GM12878 (cell line): ENCODE data around the gene GPR31. TPM values are rescaled to one million over a fixed set of nuclear protein-coding genes. Genes with fewer than 3 reads are reported as not detected.

Experiments used
- ATAC-seq: fragments of 200-7000 bp; cut with Tn5 transposase; 3 replicates; pipeline ENCODE4 v1.9.1; 2020; ENCODE audit warnings: mild to moderate bottlenecking, moderate library complexity
- BruUV-seq: library from RNA; stranded (reverse); fragments of 400-500 nt; replicated peaks from 2 replicates; lab custom pipeline; 2021; lab: Mats Ljungman, UMichigan
- CTCF ChIA-PET: fragments of 300-600 bp; sonication (Branson Sonifier 250); formaldehyde crosslinking; extraction: SDS; loops from one replicate; lab custom pipeline; 2021; ENCODE audit warnings: inconsistent platforms; lab: Yijun Ruan, JAX
- POLR2A ChIA-PET: fragments of 350-600 bp; formaldehyde crosslinking; extraction: SDS; loops from one replicate; lab custom pipeline; 2021; ENCODE audit warnings: inconsistent platforms; lab: Charles Lee
- RAD21 ChIA-PET: fragments of 300-600 bp; sonication (Branson Sonifier 250); formaldehyde crosslinking; loops from one replicate; lab custom pipeline; 2023; ENCODE audit warnings: antibody characterized with exemption; ENCODE audit not compliant: unreplicated experiment; lab: Charles Lee
- SMC1A ChIA-PET: fragments of 300-600 bp; sonication (Branson Sonifier 250); formaldehyde crosslinking; loops from one replicate; lab custom pipeline; 2023; ENCODE audit not compliant: unreplicated experiment, uncharacterized antibody; lab: Charles Lee
- DNase-seq: peaks from one replicate; pipeline ENCODE4 v3.0.0-alpha.2; 2011; ENCODE audit warnings: low read depth, low spot score
- FAIRE-seq: peaks from 3 replicates; lab custom pipeline; 2011; peaks lifted over from hg19 to GRCh38; lab: Jason Lieb, UNC
- H2AFZ ChIP-seq: 2 replicates; pipeline ENCODE4 v1.6.0; 2011; ENCODE audit warnings: low read depth, low read length, control low read depth; ENCODE audit not compliant: control insufficient read depth
- H3K27ac ChIP-seq: 2 replicates; pipeline ENCODE4 v1.5.1; 2011; ENCODE audit warnings: control low read depth; ENCODE audit not compliant: control insufficient read depth, insufficient read depth
- H3K27me3 ChIP-seq, 2 experiments: replicated peaks in 1 of 2; 2 replicates each; pipeline versions ENCODE4 v1.6.0 to v1.6.1; 2011; ENCODE audit warnings: low read length in 1 of 2; ENCODE audit not compliant: control insufficient read depth in 2 of 2, insufficient read depth in 2 of 2
- H3K36me3 ChIP-seq, 2 experiments: 2 replicates each; pipeline ENCODE4 v1.5.1; 2011; ENCODE audit warnings: low read length in 1 of 2; ENCODE audit not compliant: control insufficient read depth in 2 of 2, insufficient read depth in 2 of 2
- H3K4me1 ChIP-seq: 2 replicates; pipeline ENCODE4 v1.6.1; 2011; ENCODE audit warnings: mild to moderate bottlenecking, low read length, moderate library complexity, mixed read lengths; ENCODE audit not compliant: control insufficient read depth, insufficient read depth
- H3K4me2 ChIP-seq: 2 replicates; pipeline ENCODE4 v1.6.0; 2011; ENCODE audit warnings: control low read depth; ENCODE audit not compliant: control insufficient read depth, insufficient read depth
- H3K4me3 ChIP-seq: fragments of 200-600 bp; sonication (generic); 2 replicates; pipeline ENCODE4 v1.5.1; 2016
- H3K79me2 ChIP-seq: 2 replicates; pipeline ENCODE4 v1.6.0; 2011; ENCODE audit warnings: low read length; ENCODE audit not compliant: control insufficient read depth, insufficient read depth
- H3K9ac ChIP-seq: 2 replicates; pipeline ENCODE4 v1.8.0; 2011; ENCODE audit warnings: low read length, control low read depth, mixed read lengths; ENCODE audit not compliant: control insufficient read depth, insufficient read depth
- H3K9me3 ChIP-seq: replicated peaks from 3 replicates; pipeline ENCODE4 v1.5.1; 2011; ENCODE audit warnings: mild to moderate bottlenecking, low read length; ENCODE audit not compliant: control insufficient read depth, insufficient read depth
- H4K20me1 ChIP-seq: 2 replicates; pipeline ENCODE4 v1.6.0; 2011; ENCODE audit not compliant: control insufficient read depth, insufficient read depth
- CBX5 ChIP-seq: sonication (generic); IDR thresholded peaks from 2 replicates; pipeline ENCODE4 v1.6.1; 2016; ENCODE audit warnings: low read depth, moderate library complexity, mild to moderate bottlenecking, inconsistent platforms
- HSF1 ChIP-seq: fragments of 150-350 bp; IDR thresholded peaks from 2 replicates; pipeline ENCODE4 v1.6.1; 2014; ENCODE audit warnings: mild to moderate bottlenecking, low read depth, low read length
- IKZF1 ChIP-seq: fragments of 450-650 bp; conservative IDR thresholded peaks from 2 replicates; pipeline ENCODE4 v1.6.1; 2017; ENCODE audit warnings: antibody characterized with exemption, mild to moderate bottlenecking
- IKZF2 ChIP-seq, 2 experiments: fragments of 450-650 bp; IDR thresholded peaks; 2 replicates each; pipeline ENCODE4 v1.6.1; 2017; ENCODE audit warnings: mild to moderate bottlenecking in 2 of 2, moderate library complexity in 2 of 2
- KLF5 ChIP-seq: fragments of 450-650 bp; IDR thresholded peaks from 2 replicates; pipeline ENCODE4 v1.6.1; 2014; ENCODE audit warnings: mild to moderate bottlenecking; ENCODE audit not compliant: partially characterized antibody
- PAX5 ChIP-seq: IDR thresholded peaks from 2 replicates; pipeline ENCODE4 v1.6.1; 2011; ENCODE audit warnings: low read depth, low read length, borderline replicate concordance
- RUNX3 ChIP-seq: IDR thresholded peaks from 2 replicates; pipeline ENCODE4 v1.6.1; 2012; ENCODE audit warnings: low read length, inconsistent platforms
- SIN3A ChIP-seq: IDR thresholded peaks from 2 replicates; pipeline ENCODE4 v1.6.1; 2012; ENCODE audit warnings: low read depth, low read length, improper control_type of control experiment
- ZNF622 ChIP-seq: fragments of 450-650 bp; IDR thresholded peaks from 2 replicates; pipeline ENCODE4 v1.6.1; 2017; ENCODE audit warnings: mild to moderate bottlenecking, inconsistent platforms
- ZZZ3 ChIP-seq: IDR thresholded peaks from 2 replicates; pipeline ENCODE4 v1.6.1; 2011; ENCODE audit warnings: low read depth; ENCODE audit not compliant: control insufficient read depth, insufficient read length
- WGBS: methylation state at CpG from one replicate; pipeline ENCODE4 v1.1.6; 2016; ENCODE audit warnings: low lambda C conversion rate; ENCODE audit not compliant: insufficient replicate concordance, insufficient coverage; ENCODE audit errors: missing lambda C conversion rate; 5-methylcytosine and 5-hydroxymethylcytosine counted together
- in situ Hi-C: fragments of 300-500 bp; cut with MboI; formaldehyde crosslinking; loops from 9 replicates; pipeline ENCODE4 v1.14.3; 2018; ENCODE audit warnings: mixed read lengths
- intact Hi-C: fragments of 100-400 bp; cut with micrococcal nuclease; formaldehyde crosslinking; loops from one replicate; pipeline ENCODE4 v1.14.2; 2022; ENCODE audit not compliant: unreplicated experiment
- polyA plus RNA-seq, 11 experiments: library from polyadenylated mRNA; depleted of rRNA in 4 of 11; unstranded in 6 of 11; stranded (reverse) in 5 of 11; fragments of >200 nt; fragmentation: Nextera tagmentation in 4 of 11; fragmentation: Illumina TruSeq in 1 of 11; extraction: Ambion mirVana in 4 of 11; extraction: Trizol in 1 of 11; gene quantifications; 1 replicate in 1 of 11; 2 replicates in 10 of 11; pipeline versions ENCODE4 v1.2.1 to v1.2.3, GENCODE V29; 2011 to 2016; ENCODE audit warnings: inconsistent platforms in 2 of 11, missing spikeins in 2 of 11, low read depth in 1 of 11
- total RNA-seq, 4 experiments: library from RNA; depleted of rRNA in 3 of 4; stranded (reverse); fragments of >200 nt in 3 of 4; fragmentation: Illumina TruSeq in 1 of 4; extraction: Trizol in 1 of 4; gene quantifications; 2 replicates each; pipeline versions ENCODE4 v1.2.1 to v1.2.3, GENCODE V29; 2013 to 2021
- TF ChIP-seq, protein P1 (sequence below): IDR thresholded peaks from 2 replicates; pipeline ENCODE4 v1.6.1; 2012; ENCODE audit warnings: improper control_type of control experiment, low read depth, low read length; ENCODE audit not compliant: insufficient replicate concordance
- TF ChIP-seq, protein P2 (sequence below): fragments of 450-650 bp; IDR thresholded peaks from 2 replicates; pipeline ENCODE4 v1.6.1; 2016; ENCODE audit warnings: mild to moderate bottlenecking

The GPR31 gene
- total and polyA plus RNA-seq, 10 of the 15 experiments (the other 5 are each of a cell fraction or from before 2014, with no cell fraction given): not detected

DNA sequence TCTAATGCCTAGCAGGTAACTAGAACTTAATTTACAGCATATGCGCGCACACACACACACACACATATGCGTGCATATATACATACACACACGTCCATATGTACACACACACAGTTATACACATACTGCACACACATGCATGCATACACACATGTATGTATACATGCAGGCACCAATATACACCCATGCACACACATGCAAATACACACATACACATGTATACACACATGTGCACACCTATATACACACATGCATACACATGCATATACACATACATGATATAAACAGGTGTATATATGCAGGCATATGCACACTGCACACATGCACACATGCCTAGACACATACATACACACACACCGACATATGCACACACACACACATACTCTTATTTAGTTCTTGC is 33.0 kb downstream of the GPR31 start (continued):
- TF ChIP-seq HSF1 (no peak), RUNX3 (no peak), CBX5 (no peak), KLF5 (no peak)

GRCh38 chr6:167122827-167123657 is 34.7 kb downstream of the GPR31 start, which contains the start of gene CCR6:
TSS of gene CCR6 (plus strand) at chr6:167123096. CDS start at chr6:167136135, 13,039 bp downstream.
- Histone ChIP-seq H3K9me3 (peaks cover 5% of the 10 kb centered on the region; the same call in 2 of the 3 replicates), H3K79me2 (peaks cover 14% of the 10 kb centered on the region), H3K4me3 (peak within 1 kb of the TSS; percentile 60), H3K9ac (peak within 1 kb of the TSS; percentile 56), H3K27me3 (no peaks in the 10 kb centered on the region), H3K36me3 (no peaks in the 10 kb centered on the region), H3K4me2 (peak within 1 kb of the TSS; percentile 81), H3K4me1 (peaks cover 63% of the 10 kb centered on the region), H2AFZ (peak within 1 kb of the TSS; percentile 44), H4K20me1 (no peaks in the 10 kb centered on the region), H3K27ac (peak within 1 kb of the TSS; percentile 66)
- WGBS: 27% methylated on average over 8 of the region's 8 CpGs
- BruUV-seq: TSS peak; percentile 66
- in situ Hi-C loops (no loop called here), intact Hi-C loops (loop anchor here (2.0 to 10.0 kb wide), 4 partner anchors 28 to 168 kb away; partner anchors contain the start of genes CEP43 and RNASET2)
- peak; percentile 51 for ATAC-seq
- no peak for FAIRE-seq
- no peak for DNase-seq
- RAD21 ChIA-PET: interaction anchor here (0.5 to 8.3 kb wide), 25 partner anchors 7 to 181 kb away, joined by 3 to 231 read pairs (median 9); partner anchors contain the start of genes CEP43 and RNASET2
- SMC1A ChIA-PET: interaction anchor here (0.6 to 21.7 kb wide), 27 partner anchors 7 to 336 kb away, joined by 3 to 542 read pairs (median 8); partner anchors contain the start of genes CEP43 and RNASET2
- CTCF ChIA-PET: interaction anchor here (0.6 to 8.1 kb wide), 25 partner anchors 7 to 171 kb away, joined by 3 to 129 read pairs (median 5); partner anchors contain the start of genes CEP43 and RNASET2
- POLR2A ChIA-PET: interaction anchor here (0.6 to 14.7 kb wide), 20 partner anchors 6 to 169 kb away, joined by 3 to 279 read pairs (median 8); partner anchors contain the start of gene CEP43
- no peak for TF ChIP-seq PAX5
- TF ChIP-seq SIN3A: 0 out of 2 replicates have a peak, but pooled peaks have one; percentile 32
- TF ChIP-seq, protein P1, sequence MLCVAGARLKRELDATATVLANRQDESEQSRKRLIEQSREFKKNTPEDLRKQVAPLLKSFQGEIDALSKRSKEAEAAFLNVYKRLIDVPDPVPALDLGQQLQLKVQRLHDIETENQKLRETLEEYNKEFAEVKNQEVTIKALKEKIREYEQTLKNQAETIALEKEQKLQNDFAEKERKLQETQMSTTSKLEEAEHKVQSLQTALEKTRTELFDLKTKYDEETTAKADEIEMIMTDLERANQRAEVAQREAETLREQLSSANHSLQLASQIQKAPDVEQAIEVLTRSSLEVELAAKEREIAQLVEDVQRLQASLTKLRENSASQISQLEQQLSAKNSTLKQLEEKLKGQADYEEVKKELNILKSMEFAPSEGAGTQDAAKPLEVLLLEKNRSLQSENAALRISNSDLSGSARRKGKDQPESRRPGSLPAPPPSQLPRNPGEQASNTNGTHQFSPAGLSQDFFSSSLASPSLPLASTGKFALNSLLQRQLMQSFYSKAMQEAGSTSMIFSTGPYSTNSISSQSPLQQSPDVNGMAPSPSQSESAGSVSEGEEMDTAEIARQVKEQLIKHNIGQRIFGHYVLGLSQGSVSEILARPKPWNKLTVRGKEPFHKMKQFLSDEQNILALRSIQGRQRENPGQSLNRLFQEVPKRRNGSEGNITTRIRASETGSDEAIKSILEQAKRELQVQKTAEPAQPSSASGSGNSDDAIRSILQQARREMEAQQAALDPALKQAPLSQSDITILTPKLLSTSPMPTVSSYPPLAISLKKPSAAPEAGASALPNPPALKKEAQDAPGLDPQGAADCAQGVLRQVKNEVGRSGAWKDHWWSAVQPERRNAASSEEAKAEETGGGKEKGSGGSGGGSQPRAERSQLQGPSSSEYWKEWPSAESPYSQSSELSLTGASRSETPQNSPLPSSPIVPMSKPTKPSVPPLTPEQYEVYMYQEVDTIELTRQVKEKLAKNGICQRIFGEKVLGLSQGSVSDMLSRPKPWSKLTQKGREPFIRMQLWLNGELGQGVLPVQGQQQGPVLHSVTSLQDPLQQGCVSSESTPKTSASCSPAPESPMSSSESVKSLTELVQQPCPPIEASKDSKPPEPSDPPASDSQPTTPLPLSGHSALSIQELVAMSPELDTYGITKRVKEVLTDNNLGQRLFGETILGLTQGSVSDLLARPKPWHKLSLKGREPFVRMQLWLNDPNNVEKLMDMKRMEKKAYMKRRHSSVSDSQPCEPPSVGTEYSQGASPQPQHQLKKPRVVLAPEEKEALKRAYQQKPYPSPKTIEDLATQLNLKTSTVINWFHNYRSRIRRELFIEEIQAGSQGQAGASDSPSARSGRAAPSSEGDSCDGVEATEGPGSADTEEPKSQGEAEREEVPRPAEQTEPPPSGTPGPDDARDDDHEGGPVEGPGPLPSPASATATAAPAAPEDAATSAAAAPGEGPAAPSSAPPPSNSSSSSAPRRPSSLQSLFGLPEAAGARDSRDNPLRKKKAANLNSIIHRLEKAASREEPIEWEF: peak; percentile 63
- peak; percentile 64 for TF ChIP-seq IKZF1
- TF ChIP-seq ZZZ3: no peak
- no peak for TF ChIP-seq ZNF622
- TF ChIP-seq, protein P2, sequence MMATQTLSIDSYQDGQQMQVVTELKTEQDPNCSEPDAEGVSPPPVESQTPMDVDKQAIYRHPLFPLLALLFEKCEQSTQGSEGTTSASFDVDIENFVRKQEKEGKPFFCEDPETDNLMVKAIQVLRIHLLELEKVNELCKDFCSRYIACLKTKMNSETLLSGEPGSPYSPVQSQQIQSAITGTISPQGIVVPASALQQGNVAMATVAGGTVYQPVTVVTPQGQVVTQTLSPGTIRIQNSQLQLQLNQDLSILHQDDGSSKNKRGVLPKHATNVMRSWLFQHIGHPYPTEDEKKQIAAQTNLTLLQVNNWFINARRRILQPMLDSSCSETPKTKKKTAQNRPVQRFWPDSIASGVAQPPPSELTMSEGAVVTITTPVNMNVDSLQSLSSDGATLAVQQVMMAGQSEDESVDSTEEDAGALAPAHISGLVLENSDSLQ: peak; percentile 28; the same call in 1 of the 2 replicates
- peak in 1 of 2 experiments; percentile 47; a peak in 2 of 4 replicates for TF ChIP-seq IKZF2 (IDR thresholded peaks at IDR 0.05)
